NCI-H2107 (cell line): ENCODE results near the gene KIAA0513.

Experiments
- DNase-seq: peaks from one replicate; lab custom pipeline; 2025; lab: John Stamatoyannopoulos, UW

The KIAA0513 gene

DNA sequence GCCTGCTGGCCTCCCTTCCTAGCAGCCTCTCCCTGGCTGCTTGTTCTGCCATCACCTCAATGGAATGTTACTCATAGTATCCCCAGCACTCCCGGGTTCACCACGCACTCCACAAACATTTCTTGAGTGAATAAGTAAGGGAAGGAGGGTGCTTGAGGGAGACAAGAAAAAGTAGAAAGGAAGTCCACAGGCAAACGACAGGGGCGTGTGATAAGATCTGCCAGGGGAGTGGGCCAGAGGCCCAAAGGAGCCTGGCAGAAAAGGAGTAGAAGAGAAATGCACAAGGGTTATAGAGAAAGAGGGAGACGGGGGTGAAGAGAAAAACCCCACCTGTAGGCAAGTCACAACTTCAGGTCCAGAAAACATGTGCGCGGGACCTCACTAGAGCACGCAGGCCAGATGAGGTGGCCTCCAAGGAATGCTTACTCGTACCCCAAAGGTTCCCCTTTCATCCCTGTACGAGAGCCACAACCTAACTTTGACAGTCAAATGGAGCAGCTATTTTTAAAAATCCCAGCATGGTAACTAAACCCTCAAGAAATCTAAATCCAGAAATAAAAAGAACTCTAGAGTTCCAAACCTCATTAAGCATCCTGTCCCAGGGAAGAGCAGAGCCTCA is 22.9 kb upstream of the KIAA0513 start:
- no peak for DNase-seq

DNA sequence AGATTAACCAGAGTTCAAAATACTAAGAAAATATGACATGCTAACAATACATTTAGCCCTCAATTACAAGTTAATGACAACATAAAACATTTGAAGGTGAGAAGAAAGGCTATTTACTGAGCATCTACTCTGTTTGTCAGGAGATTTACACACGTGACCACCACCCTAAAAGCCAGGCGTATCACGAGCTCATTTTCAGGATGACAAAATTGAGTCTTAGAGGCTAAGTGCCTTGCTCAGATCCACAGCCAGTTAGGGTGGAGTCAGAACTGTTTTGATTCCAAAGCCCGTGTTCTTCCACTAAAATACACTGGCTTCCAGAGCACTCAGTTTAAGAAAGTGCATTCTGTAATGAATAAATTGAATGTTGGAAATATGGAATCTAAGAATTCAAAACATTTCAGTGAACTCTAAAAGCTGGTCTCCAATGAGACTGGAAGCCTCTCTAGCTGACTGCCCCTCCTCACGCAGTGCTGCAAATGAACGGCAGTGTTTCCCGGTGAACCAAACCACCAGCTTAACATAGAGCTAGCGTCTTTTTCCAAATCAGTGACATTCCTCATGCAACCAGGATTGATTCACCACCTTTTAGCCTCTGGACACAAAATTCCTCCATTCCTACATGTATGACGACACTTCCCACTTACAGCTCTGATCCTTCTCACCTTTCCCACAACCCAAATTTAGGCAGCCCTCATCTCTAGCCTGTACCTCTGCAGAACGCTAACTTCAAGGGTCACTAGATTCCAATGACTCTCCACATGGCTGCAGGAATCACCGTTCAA is 22.1 kb upstream of the KIAA0513 start:
- no peak for DNase-seq

DNA sequence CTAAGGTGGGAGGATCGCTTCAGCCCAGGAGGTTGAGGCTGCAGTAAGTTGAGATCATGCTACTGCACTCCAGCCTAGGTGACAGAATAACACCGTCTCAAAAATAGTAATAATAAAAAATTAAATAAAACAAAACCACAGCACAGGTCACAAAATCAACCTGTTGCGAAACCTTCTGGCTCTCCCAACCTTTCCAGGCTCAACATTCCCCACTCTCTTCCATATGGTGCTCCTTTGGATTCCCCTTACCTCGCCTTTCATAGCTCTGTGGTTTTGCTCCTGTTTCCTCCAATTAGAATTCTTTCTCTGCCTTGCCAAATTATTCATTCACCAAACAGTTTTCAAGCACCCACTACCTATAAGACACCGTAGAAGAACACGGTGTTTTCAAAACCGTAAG is 21.0 kb upstream of the KIAA0513 start:
- no peak for DNase-seq

DNA sequence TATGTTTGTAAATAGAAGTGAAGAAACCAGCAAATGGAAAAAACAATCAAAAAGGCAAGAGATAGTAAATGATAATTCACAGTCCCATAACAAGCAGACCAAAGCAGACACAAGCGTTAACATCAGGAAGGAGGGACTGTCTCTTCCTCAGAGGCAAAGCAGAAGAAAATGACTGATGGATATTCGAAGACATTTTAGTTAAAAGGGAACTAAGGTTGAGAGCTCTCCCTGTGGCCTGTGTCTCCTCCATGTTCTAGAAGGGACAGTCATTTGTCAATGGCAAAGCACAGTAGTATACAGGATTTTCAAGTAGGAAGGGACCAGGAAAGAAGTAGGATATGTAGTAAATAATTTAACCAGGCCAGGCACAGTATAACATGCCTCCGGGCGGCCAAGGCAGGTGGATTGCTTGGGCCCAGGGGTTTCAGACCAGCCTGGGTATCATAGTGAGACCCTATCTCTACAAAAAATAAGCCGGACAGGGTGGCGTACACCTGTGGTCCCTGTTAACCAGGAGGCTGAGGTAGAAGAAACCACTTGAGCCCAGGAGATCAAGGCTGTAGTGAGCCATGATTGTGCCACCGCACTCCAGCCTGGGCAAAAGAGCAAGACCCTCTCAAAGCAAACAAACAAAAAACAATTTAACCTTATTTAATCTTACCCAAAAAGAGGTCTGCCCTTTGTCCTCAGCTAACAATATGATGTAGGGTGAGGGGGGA is 19.9 kb upstream of the KIAA0513 start:
- DNase-seq, result no peak

DNA sequence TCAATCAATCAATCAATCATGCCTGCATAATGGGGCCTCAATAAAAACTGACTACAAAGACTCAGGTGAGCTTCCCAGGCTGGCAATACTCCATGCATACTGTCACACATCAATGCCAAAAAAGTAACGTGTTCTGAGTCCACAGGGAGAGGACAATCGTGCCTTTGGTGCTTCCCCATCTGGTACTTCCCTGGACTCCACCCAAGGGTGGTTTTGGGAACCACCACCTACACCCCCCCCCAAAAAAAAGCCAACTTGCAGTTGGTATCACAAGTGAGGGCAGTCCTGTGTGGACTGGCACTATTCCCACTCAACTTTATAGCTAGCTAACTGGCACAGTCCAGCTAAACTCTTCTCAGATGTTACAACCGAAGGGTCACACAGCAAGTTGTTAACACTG is 19.3 kb upstream of the KIAA0513 start:
- no peak for DNase-seq

DNA sequence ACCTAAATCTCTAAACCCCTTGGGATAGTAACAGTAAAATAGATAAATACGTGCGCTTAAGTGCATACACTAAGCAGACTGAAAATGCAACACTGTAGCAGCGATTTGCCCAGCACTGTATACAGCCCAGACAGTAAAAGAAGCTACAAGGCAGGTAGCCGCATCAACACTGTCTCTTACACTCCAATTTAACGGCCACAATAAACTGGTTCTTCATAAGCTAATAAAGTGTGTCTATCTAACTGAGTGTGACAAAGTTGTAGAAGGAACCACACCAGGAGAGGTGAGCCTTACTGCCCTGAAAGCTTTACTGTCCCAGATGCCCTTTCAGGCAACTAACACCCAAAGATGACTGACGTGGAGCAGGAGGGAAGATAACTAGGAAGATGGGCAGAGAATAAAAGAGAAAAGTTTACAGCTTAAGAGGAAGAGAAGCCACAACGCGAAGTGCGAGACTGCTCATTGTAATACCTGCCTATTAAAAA is 17.1 kb upstream of the KIAA0513 start:
- DNase-seq, result no peak

DNA sequence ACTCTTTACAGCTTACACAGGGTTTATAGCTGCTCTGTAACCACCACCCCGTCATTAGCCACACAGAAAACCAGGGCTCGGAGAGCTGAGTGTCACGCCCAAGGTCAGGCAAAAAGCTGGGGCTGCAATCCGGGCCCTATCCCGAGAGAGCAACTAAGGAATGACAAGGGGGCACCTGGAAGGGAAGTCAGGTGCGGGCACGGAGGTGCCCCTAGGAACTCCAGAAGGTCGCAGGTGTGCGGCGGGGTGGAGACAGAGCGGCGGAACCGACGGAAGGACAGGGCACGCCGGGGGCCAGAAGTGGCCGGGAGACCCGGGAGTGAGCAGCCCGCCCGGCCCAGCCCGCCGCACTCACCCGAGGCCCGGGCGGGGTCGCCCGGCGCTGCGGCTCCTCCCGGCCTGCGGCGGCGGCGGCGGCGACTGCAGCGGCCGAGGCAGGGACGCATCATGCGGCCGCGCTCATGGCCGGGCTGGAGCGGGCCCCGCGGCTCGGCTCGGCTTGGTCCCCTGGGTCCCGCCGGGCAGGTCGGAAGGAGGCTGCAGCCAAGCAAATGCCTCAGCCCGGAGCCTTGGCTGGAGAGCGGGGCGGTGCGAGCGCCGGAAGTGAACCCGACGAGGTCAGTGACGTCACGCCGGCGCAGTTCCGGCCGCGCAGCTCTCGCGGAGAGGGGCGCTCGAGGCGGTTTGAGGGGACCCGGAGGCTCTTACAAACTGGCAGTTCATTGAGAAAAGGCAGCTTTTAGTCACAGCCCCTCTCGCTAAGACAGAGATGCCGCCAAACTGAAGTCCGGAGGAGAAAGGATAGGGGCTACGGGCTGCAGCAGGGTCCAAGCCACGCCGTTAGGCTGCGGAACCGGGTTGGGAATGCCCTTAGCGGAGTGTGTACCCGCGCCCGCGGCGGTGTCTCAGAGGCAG is 16.4 kb upstream of the KIAA0513 start, which contains the start of gene ZDHHC7:
ZDHHC7 (minus strand) TSS at position 605 of the 915 bp plus-strand sequence. CDS start 20,917 bp downstream, outside the sequence.
- DNase-seq, result no peak

DNA sequence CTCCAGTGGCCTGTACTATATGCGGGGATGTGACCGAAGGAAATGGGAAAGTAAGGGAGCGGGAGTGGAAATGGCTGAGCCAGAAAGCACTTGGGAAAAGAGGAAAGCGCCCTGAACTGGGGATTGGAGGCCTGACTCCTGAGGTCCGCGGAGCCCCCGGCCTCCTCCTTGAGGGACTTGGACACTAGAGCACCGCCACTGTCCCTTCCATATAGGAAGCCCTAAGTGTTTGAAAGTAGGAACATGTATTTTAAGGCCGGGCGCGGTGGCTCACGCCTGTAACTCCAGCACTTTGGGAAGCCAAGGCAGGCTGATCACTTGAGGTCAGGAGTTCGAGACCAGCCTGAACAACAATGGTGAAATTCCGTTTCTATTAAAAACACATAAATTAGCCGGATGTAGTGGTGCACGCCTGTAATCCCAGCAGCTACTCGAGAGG is 15.7 kb upstream of the KIAA0513 start:
- DNase-seq, result no peak

DNA sequence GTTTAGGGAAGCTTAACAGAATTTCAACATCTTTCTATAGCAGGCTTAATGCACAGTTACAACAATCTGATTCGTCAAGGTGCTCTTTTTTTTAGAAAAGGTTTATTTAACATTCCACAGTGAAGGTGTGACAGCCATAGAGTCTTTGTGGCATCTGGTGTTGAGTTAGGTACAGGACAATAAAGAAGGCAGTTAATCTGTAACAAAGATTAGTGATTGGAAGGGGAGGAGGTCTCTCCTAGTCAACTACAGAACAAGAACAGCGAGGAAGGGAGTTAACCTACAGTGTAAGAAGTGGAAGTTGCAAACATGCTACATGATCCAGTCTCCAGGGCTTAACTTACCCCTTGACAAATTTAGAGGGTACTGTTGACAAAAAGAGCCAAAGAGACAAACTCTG is 13.3 kb upstream of the KIAA0513 start:
- DNase-seq, result no peak

DNA sequence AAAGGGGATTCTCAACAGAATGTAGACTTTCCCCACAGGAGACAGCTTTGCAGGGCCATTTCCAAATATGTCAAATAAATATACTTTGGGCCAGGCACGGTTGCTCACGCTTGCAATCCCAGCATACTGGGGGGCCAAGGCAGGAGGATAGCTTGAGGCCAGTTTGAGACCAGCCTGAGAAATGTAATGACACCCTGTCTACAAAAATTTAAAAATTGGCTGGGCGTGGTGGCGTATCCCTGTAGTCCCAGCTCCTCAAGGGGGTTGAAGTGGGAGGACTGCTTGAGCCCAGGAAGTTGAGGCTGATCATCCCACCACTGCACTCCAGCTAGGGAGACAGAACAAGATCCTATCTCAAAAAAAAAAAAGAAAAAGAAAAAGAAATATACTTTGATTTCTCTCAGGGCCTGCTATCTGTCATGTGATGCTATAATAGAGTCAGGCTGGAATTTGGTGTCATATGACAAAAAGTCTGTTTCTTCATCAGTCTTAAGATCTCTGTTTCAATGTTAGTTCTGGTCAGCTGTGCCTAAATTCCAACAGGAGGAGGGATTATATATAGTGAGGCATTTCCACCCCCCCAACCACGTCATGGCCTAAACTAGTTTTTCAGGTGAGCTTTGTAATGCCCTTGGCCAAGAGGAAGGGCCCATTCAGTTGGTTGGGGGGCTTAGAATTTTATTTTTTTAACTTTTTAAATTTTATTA is 12.0 kb upstream of the KIAA0513 start:
- no peak for DNase-seq

DNA sequence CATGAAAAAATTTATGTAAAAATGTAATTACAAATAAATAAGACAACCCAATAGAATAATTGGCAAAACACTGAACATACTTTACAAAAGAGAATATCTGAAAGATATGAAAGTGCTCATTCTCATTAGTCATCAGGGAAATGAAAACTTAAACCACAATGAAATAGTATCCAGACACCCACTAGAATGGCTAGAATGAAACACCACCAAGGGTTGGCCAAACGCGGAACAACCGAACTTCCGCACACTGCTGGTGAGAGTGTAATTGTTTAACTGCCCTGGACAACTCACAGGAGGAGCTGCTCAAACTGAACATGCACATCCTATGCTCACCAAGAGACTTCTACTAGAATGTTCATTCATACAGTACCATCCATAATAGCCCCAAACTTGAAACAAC is 10.4 kb upstream of the KIAA0513 start:
- no peak for DNase-seq

DNA sequence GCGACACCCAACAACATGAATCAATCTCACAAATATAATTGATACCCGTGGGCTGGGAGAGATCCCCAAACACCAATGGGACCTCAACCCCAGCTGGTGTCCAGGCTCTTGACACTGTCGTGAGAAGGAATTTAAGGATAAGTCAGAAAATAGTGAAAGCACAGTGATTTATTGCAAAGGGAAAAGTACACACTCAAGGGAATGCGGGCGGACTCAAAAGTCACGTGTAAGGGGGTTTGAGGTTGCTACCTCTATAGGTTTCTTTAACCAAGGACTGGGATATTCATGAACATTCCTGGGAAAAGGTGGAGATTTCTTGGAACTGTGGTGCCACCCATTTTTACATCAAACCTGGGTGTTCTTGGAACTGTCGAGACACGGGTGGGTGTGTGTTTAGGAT is 10.0 kb upstream of the KIAA0513 start:
- DNase-seq, result no peak

DNA sequence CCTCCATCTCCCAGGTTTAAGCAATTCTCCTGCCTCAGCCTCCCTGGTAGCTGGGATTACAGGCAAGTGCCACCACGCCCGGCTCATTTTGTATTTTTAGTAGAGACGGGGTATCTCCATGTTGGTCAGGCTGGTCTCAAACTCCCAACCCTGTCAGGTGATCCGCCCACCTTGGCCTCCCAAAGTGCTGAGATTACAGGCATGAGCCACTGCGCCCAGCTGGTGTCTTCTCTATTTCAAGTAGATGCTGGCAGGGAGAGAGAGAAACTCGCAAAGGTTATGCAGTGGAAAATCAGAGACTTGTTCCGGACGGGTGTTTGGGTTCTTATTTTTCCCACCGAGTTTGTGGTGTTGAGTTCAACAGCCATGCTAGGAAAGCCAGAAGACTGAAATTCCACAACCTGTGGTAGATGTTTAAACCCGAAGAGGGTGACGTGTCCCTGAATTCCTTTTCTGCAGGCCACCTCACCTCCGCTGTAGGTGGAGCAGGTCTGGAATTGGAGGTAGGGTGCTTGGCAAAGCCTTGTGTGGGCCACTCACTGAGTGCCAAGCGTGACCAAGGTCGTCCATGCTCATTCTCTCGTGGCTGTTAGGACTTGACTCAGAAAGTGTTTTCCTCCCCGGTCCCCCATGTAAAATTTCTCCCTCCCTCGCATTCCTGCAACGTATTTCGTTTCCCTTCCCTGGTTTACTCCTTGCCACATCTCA is 8.9 kb upstream of the KIAA0513 start:
- no peak for DNase-seq

DNA sequence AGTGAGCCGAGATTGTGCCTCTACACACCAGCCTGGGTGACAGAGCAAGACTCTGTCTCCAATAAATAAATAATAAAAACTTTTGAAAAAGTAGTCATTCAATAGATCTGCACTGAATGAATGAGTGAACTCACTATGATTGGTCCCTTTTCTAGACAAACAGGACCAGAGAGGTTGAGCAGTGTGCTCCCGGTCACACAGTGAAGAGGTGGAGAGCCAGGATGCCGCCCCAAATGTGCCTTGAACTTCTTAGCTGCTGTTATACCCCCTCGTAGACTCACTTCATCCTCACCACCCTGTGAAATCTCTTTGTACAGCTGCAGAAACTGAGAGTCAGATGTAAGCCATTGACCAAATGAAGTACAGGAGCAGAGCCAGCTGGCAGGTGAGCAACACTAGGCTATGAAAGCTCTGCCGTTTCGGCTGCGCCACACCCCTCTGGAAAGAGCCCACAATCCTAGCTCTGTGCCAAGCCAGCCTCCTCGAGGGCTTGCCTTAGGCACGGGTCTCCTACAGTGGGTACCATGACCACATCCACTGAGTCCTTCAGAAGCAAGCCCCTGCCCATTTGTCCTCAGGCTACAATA is 7.8 kb upstream of the KIAA0513 start:
- DNase-seq, result peak; percentile 30

DNA sequence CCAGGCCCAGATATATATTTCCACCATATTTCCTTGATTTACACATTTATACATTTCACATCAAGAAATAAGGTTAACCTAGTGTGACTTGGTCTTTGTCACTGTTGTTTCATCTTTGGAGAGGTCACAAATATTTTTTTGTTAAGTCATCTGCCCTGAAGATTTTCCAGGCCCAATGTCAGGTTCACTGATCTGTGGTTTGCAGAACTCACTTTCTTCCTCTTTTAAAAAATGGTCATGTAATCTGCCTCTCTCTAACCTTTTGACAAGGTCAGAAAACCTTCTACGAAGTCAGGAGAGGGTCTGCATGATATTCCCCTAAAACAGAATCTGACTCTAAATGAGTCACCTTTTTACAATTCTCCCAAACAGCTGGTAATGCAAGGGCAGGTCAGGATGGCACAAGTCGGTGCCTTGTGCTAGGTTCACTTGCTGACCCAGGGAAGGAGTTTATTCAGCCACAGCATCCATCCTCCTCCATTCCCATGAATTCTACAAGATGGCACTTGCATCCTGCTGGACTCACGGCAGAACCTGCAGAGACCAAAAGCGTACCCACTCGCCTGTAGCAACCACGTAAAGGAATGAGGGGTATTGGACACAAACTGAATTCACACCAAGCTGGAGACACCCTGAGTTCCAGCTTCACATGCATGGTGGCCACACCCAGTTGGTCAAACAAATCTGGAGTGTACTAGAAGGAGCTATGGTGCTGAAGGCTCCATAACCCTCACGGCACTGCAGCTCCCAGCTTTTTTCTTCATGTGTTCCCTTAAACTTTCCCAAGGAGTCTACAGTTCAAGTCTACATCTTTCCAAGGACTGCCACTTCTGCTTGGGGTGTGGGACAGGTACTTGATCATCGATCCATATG is 1.6 kb upstream of the KIAA0513 start:
- no peak for DNase-seq

DNA sequence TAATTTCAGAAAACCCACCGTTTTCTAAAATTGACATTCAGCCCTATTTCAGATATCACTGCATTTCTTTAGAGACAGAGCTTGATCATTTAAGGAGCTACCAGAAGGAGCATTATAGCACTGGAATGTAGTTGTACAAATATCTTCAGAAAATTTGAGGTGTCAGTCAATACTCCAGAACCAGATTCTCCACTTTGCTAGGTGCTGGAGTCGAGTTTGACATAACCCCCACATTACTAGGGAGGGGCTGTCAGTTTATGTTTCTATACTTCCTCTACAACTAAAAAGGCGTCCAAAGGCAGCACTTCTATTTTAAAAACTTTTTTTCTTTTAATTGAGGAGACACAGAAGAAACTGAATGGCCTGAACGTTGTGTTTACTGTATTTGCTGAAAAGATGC is 892 bp upstream of the KIAA0513 start:
- DNase-seq, result no peak

DNA sequence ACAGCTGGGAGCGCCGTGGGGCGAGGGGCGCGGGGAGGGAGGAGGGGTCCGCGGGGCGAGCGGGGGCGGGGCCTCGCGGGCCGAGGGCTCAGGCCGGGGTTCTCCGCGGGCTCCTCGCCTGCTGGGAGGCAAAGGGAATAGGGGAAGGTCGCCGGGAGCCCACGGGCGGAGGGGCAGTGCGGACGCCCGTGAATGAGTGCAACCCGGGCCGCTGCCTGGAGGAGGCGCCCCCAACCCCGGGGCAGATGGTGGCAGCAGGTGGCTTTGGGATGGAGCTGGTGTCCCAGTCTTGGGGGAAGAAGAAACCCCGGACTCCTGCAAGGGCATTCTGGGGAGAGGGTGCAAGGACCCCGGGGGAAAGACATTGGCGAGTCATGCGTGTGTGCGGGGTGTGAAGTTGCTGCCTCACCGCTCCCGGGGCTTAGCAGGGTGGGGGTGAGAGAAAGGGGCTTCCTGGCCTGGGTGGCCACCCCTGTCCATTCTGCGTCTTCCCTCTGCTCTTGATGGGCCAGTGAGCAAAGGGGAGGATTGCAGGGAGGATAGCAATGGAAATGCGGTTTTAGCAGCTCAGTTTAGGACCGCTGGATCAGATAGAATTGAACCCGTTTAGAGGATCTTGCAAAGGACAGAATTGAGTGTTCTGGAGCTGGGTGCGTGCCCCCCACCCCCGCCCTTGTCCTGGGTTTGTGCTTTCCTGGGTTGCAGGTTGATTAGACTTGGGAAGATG is 526 bp downstream of the KIAA0513 start:
- no peak for DNase-seq

DNA sequence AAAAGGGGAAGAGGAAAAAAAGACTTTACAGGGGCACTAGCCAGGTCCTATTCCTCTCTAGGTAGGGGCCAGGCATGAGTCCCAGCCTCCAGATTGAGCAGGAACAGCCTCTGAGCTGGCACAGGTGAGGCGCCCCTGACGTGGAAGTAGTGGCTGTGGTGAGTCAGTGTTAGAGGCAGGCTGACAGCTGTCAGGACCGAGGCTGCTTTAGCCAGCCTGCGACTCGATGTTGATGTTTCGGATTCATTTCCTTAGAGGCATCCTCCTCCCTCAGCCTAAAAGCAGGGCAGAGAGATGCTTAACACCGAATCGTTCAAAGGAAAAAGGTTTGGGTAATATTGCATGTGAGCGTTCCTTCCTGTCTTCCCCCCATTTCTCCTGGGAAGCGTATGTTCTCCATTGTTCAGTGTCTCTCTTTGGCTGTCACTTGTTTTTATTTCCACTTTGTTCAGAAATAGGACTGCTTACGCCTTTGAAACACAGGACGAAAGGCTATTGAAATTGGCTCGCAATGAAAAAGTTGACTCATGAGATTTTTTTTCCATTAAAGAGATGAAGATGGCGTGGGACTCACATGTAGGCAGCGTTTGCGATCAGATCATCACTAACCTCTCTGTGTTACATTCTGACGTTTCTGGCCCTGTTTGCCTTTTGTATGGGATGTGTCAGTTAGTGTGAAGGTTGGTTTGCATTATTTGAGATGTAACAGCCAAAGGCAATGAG is 1.3 kb downstream of the KIAA0513 start:
- no peak for DNase-seq
